Liver (tissue), 9 donors: Measurements from ENCODE around the gene ABLIM2. TPM values are rescaled to one million over a fixed set of nuclear protein-coding genes. Genes with fewer than 3 reads are reported as not detected.

ENCODE experiments used
- DNase-seq: peaks from one replicate; pipeline ENCODE4 v3.0.0-alpha.2; 2017; ENCODE audit warnings: low spot score
- H3K27ac ChIP-seq, 2 donors: one replicate each; pipeline ENCODE4 v1.7.0; 2013; ENCODE audit warnings: inconsistent platforms in 2 of 2, low read length in 2 of 2, control low read depth in 1 of 2, low read depth in 1 of 2, mild to moderate bottlenecking in 1 of 2
- H3K27me3 ChIP-seq, 4 donors: one replicate each; pipeline versions ENCODE4 v1.6.1 to v1.7.0; 2013; ENCODE audit warnings: low read length in 3 of 4, inconsistent platforms in 1 of 4, mild to moderate bottlenecking in 1 of 4, moderate library complexity in 1 of 4; ENCODE audit not compliant: control insufficient read depth in 4 of 4, insufficient read depth in 4 of 4
- H3K36me3 ChIP-seq, 4 donors: one replicate each; pipeline versions ENCODE4 v1.6.1 to v1.7.0; 2013; ENCODE audit warnings: low read length in 3 of 4, mild to moderate bottlenecking in 3 of 4, low read depth in 1 of 4, moderate library complexity in 1 of 4; ENCODE audit not compliant: control insufficient read depth in 4 of 4, insufficient read depth in 3 of 4
- H3K4me1 ChIP-seq, 4 donors: one replicate each; pipeline versions ENCODE4 v1.6.1 to v1.7.0; 2013; ENCODE audit warnings: low read length in 3 of 4, mild to moderate bottlenecking in 3 of 4, moderate library complexity in 1 of 4; ENCODE audit not compliant: control insufficient read depth in 4 of 4, insufficient read depth in 4 of 4
- H3K4me3 ChIP-seq, 3 donors: one replicate each; pipeline versions ENCODE4 v1.6.1 to v1.7.0; 2013; ENCODE audit warnings: low read length in 3 of 3, control low read depth in 1 of 3, low read depth in 1 of 3, mild to moderate bottlenecking in 1 of 3
- H3K9ac ChIP-seq, 2 donors: one replicate each; pipeline ENCODE4 v1.7.0; 2013; ENCODE audit warnings: low read length in 2 of 2, mild to moderate bottlenecking in 2 of 2, moderate library complexity in 2 of 2, control low read depth in 1 of 2, low read depth in 1 of 2
- H3K9me3 ChIP-seq, 4 donors: one replicate each; pipeline versions ENCODE4 v1.6.1 to v1.7.0; 2013; ENCODE audit warnings: low read length in 3 of 4; ENCODE audit not compliant: control insufficient read depth in 4 of 4
- EGR1 ChIP-seq, 2 donors: IDR thresholded peaks; 2 replicates each; pipeline ENCODE4 v1.6.1; 2016 to 2018; ENCODE audit warnings: antibody characterized with exemption in 2 of 2, low read depth in 2 of 2
- FOXA1 ChIP-seq: IDR thresholded peaks from 2 replicates; pipeline ENCODE4 v1.6.1; 2016; ENCODE audit warnings: antibody characterized with exemption
- FOXA2 ChIP-seq: IDR thresholded peaks from 2 replicates; pipeline ENCODE4 v1.6.1; 2016; ENCODE audit warnings: antibody characterized with exemption
- GABPA ChIP-seq, 2 donors: IDR thresholded peaks in 1 of 2; conservative IDR thresholded peaks in 1 of 2; 2 replicates each; pipeline ENCODE4 v1.6.1; 2016; ENCODE audit warnings: antibody characterized with exemption in 2 of 2, mild to moderate bottlenecking in 1 of 2, moderate library complexity in 1 of 2
- HNF4A ChIP-seq, 2 donors: conservative IDR thresholded peaks; 2 replicates each; pipeline ENCODE4 v1.6.1; 2016; ENCODE audit warnings: antibody characterized with exemption in 2 of 2, mild to moderate bottlenecking in 2 of 2
- HNF4G ChIP-seq: IDR thresholded peaks from 2 replicates; pipeline ENCODE4 v1.6.1; 2016; ENCODE audit warnings: antibody characterized with exemption
- JUND ChIP-seq, 2 donors: IDR thresholded peaks; 2 replicates each; pipeline ENCODE4 v1.6.1; 2016; ENCODE audit warnings: antibody characterized with exemption in 2 of 2
- NR2F2 ChIP-seq: IDR thresholded peaks from 2 replicates; pipeline ENCODE4 v1.6.1; 2016; ENCODE audit warnings: antibody characterized with exemption
- RAD21 ChIP-seq, 2 donors: IDR thresholded peaks; 2 replicates each; pipeline ENCODE4 v1.6.1; 2016; ENCODE audit warnings: antibody characterized with exemption in 2 of 2, mild to moderate bottlenecking in 2 of 2
- RXRA ChIP-seq, 2 donors: IDR thresholded peaks; 2 replicates each; pipeline ENCODE4 v1.6.1; 2017 to 2018; ENCODE audit warnings: antibody characterized with exemption in 2 of 2, mild to moderate bottlenecking in 1 of 2
- SP1 ChIP-seq: IDR thresholded peaks from 2 replicates; pipeline ENCODE4 v1.6.1; 2018; ENCODE audit warnings: antibody characterized with exemption, mild to moderate bottlenecking
- TAF1 ChIP-seq: conservative IDR thresholded peaks from 2 replicates; pipeline ENCODE4 v1.6.1; 2016; ENCODE audit warnings: antibody characterized with exemption, mild to moderate bottlenecking
- YY1 ChIP-seq: IDR thresholded peaks from 2 replicates; pipeline ENCODE4 v1.6.1; 2016; ENCODE audit warnings: antibody characterized with exemption, mild to moderate bottlenecking
- WGBS: extraction: QIAGEN DNeasy Blood & Tissue Kit; methylation state at CpG from one replicate; pipeline ENCODE4 v1.1.7; 2013; 5-methylcytosine and 5-hydroxymethylcytosine counted together
- polyA plus RNA-seq, 2 donors: library from polyadenylated mRNA; stranded (reverse) in 1 of 2; unstranded in 1 of 2; fragments of 200-250 nt in 1 of 2; fragments of >200 nt in 1 of 2; fragmentation: Nextera tagmentation in 1 of 2; extraction: Ambion mirVana in 1 of 2; gene quantifications; one replicate each; pipeline versions ENCODE4 v1.2.1 to v1.2.3, GENCODE V29; 2013 to 2015
- total RNA-seq, 2 donors: library from RNA; depleted of rRNA; stranded (reverse); fragments of >200 nt; gene quantifications; one replicate each; pipeline ENCODE4 v1.2.3, GENCODE V29; 2014
- TF ChIP-seq, protein P1 (sequence below): IDR thresholded peaks from 2 replicates; pipeline ENCODE4 v1.6.1; 2016; ENCODE audit warnings: antibody characterized with exemption
- TF ChIP-seq, protein P2 (sequence below): IDR thresholded peaks from 2 replicates; pipeline ENCODE4 v1.6.1; 2016; ENCODE audit warnings: antibody characterized with exemption
- TF ChIP-seq, protein P3 (sequence below): IDR thresholded peaks from 2 replicates; pipeline ENCODE4 v1.6.1; 2016; ENCODE audit warnings: antibody characterized with exemption
- TF ChIP-seq, protein P4 (sequence below): IDR thresholded peaks from 2 replicates; pipeline ENCODE4 v1.6.1; 2016; ENCODE audit warnings: antibody characterized with exemption, mild to moderate bottlenecking
- donor health status: healthy.
- donor health status: healthy.
- donor health status: healthy.
- donor health status: healthy.
- donor health status: healthy.

Gene ABLIM2
- total and polyA plus RNA-seq, 4 donors: 0.75 to 2.5 (median 0.93) TPM

DNA sequence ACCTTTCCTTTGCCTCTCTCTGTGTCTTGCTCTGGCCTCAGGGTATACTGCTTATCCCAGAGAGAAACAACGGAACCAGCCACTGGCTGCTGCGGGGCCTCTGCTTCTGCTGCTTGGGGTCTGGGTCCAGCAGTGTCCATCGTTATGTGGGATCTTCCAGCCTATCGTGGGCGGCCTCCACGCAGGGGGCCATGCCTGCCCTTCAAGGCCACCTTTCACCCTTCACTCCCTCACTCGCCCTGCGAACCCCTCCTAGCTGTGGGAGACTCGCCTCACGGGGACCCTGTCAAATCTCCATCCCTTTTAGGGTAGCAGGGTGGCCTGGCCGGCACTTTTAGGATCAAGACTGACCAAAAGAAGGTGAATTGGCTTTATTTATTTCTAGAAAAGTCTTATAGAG, 19.3 kb upstream of the ABLIM2 start:
- Histone ChIP-seq H3K9me3 (no peaks in the 10 kb centered on the region), H3K27me3 (no peaks in the 10 kb centered on the region), H3K9ac (no peak overlapping the region), H3K4me1 (peaks cover 0 to 11% (median 5%) of the 10 kb centered on the region in 4 donors), H3K4me3 (no peak overlapping the region), H3K27ac (no peak overlapping the region), H3K36me3 (no peaks in the 10 kb centered on the region)
- DNase-seq: no peak
- TF ChIP-seq SP1 (no peak), YY1 (no peak), HNF4A (conservative IDR thresholded peaks at IDR 0.05) (no peak), FOXA2 (no peak), NR2F2 (no peak)
- TF ChIP-seq, protein P1, sequence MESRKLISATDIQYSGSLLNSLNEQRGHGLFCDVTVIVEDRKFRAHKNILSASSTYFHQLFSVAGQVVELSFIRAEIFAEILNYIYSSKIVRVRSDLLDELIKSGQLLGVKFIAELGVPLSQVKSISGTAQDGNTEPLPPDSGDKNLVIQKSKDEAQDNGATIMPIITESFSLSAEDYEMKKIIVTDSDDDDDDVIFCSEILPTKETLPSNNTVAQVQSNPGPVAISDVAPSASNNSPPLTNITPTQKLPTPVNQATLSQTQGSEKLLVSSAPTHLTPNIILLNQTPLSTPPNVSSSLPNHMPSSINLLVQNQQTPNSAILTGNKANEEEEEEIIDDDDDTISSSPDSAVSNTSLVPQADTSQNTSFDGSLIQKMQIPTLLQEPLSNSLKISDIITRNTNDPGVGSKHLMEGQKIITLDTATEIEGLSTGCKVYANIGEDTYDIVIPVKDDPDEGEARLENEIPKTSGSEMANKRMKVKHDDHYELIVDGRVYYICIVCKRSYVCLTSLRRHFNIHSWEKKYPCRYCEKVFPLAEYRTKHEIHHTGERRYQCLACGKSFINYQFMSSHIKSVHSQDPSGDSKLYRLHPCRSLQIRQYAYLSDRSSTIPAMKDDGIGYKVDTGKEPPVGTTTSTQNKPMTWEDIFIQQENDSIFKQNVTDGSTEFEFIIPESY: no peak
- TF ChIP-seq, protein P2, sequence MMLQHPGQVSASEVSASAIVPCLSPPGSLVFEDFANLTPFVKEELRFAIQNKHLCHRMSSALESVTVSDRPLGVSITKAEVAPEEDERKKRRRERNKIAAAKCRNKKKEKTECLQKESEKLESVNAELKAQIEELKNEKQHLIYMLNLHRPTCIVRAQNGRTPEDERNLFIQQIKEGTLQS: no peak
- WGBS: 94% methylated on average over 11 of the region's 11 CpGs

DNA sequence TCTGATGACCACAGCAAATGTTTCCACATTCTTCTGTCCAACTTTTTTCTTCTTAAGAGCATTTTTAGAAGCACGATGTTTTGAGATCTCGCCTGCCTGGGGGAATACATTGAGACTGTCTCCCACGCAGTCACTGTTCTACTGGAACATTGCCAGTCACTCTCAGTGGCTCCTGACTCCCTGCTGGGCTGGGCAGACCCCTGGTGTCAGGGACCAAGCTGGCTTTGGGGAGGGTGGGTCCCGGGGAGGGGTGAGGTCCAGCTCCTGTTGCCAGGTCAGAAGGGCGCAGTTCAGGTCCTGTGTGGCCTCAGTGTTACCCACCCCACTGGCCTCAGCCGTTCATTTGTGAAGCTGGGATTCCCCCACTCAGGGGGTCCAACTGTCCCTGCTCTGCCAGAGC, 18.9 kb upstream of the ABLIM2 start:
- H3K9ac ChIP-seq: no peak overlapping the region
- 74% methylated on average over 6 of the region's 6 CpGs for WGBS
- no peaks in the 10 kb centered on the region for H3K36me3 ChIP-seq
- no peaks in the 10 kb centered on the region for H3K9me3 ChIP-seq
- no peak overlapping the region for H3K4me3 ChIP-seq
- H3K27ac ChIP-seq: no peak overlapping the region
- peaks cover 0 to 11% (median 4%) of the 10 kb centered on the region in 4 donors for H3K4me1 ChIP-seq
- TF ChIP-seq, protein P1: no peak
- TF ChIP-seq SP1 (no peak), EGR1 (IDR thresholded peaks at IDR 0.05; ENCODE audit: low read depth in 2 of 2) (no peak), RXRA (IDR thresholded peaks at IDR 0.05) (no peak), JUND (IDR thresholded peaks at IDR 0.05) (no peak), TAF1 (no peak), NR2F2 (no peak), GABPA (IDR thresholded peaks at IDR 0.05 in 1 of 2, conservative IDR thresholded peaks at IDR 0.05 in 1 of 2) (no peak), FOXA1 (no peak), FOXA2 (no peak), YY1 (no peak), HNF4G (no peak), HNF4A (conservative IDR thresholded peaks at IDR 0.05) (no peak), RAD21 (IDR thresholded peaks at IDR 0.05) (no peak)
- TF ChIP-seq, protein P3, sequence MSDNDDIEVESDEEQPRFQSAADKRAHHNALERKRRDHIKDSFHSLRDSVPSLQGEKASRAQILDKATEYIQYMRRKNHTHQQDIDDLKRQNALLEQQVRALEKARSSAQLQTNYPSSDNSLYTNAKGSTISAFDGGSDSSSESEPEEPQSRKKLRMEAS: no peak
- TF ChIP-seq, protein P4, sequence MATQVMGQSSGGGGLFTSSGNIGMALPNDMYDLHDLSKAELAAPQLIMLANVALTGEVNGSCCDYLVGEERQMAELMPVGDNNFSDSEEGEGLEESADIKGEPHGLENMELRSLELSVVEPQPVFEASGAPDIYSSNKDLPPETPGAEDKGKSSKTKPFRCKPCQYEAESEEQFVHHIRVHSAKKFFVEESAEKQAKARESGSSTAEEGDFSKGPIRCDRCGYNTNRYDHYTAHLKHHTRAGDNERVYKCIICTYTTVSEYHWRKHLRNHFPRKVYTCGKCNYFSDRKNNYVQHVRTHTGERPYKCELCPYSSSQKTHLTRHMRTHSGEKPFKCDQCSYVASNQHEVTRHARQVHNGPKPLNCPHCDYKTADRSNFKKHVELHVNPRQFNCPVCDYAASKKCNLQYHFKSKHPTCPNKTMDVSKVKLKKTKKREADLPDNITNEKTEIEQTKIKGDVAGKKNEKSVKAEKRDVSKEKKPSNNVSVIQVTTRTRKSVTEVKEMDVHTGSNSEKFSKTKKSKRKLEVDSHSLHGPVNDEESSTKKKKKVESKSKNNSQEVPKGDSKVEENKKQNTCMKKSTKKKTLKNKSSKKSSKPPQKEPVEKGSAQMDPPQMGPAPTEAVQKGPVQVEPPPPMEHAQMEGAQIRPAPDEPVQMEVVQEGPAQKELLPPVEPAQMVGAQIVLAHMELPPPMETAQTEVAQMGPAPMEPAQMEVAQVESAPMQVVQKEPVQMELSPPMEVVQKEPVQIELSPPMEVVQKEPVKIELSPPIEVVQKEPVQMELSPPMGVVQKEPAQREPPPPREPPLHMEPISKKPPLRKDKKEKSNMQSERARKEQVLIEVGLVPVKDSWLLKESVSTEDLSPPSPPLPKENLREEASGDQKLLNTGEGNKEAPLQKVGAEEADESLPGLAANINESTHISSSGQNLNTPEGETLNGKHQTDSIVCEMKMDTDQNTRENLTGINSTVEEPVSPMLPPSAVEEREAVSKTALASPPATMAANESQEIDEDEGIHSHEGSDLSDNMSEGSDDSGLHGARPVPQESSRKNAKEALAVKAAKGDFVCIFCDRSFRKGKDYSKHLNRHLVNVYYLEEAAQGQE: no peak
- TF ChIP-seq, protein P2: no peak
- no peaks in the 10 kb centered on the region for H3K27me3 ChIP-seq
- no peak for DNase-seq
